T-helper 17 cell (primary cell): ENCODE data around the gene GNB5. TPM values are rescaled to one million over a fixed set of nuclear protein-coding genes. Genes with fewer than 3 reads are reported as not detected.
A peak's percentile ranks its signal among the peaks of the same experiment; 100 is the strongest.

Source experiments
- ATAC-seq: fragments of 150-1000 bp; cut with Tn5 transposase; 2 replicates; pipeline ENCODE4 v1.10.0; 2021; ENCODE audit warnings: mild to moderate bottlenecking, moderate library complexity
- DNase-seq, 3 donors: peaks; one replicate each; pipeline versions ENCODE4 v3.0.0 to v3.0.0-alpha.2; 2020 to 2021
- H3K9me3 ChIP-seq: one replicate; pipeline ENCODE4 v1.7.0; 2013; ENCODE audit warnings: low read length, mild to moderate bottlenecking; ENCODE audit not compliant: control insufficient read depth, poor library complexity, severe bottlenecking
- H3K27ac Mint-ChIP-seq: one replicate; pipeline ENCODE4 v1.8.0; 2022; ENCODE audit warnings: mild to moderate bottlenecking, moderate library complexity, mixed read lengths
- H3K27me3 Mint-ChIP-seq: one replicate; pipeline ENCODE4 v1.8.0; 2022; ENCODE audit warnings: mixed read lengths
- H3K36me3 Mint-ChIP-seq: one replicate; pipeline ENCODE4 v1.8.0; 2022; ENCODE audit warnings: low read depth, mixed read lengths
- H3K4me1 Mint-ChIP-seq: one replicate; pipeline ENCODE4 v1.8.0; 2022; ENCODE audit warnings: mild to moderate bottlenecking, mixed read lengths
- H3K4me3 Mint-ChIP-seq: one replicate; pipeline ENCODE4 v1.8.0; 2022; ENCODE audit warnings: mild to moderate bottlenecking, moderate library complexity, mixed read lengths
- total RNA-seq, 4 donors: library from RNA in 2 of 4; stranded (reverse) in 2 of 4; gene quantifications; one replicate each; pipeline ENCODE4 v1.2.3 and lab custom pipeline; 2022 to 2026

The GNB5 gene
- total RNA-seq, 2 donors from 2014 or later: 63.2 to 79.7 TPM

DNA sequence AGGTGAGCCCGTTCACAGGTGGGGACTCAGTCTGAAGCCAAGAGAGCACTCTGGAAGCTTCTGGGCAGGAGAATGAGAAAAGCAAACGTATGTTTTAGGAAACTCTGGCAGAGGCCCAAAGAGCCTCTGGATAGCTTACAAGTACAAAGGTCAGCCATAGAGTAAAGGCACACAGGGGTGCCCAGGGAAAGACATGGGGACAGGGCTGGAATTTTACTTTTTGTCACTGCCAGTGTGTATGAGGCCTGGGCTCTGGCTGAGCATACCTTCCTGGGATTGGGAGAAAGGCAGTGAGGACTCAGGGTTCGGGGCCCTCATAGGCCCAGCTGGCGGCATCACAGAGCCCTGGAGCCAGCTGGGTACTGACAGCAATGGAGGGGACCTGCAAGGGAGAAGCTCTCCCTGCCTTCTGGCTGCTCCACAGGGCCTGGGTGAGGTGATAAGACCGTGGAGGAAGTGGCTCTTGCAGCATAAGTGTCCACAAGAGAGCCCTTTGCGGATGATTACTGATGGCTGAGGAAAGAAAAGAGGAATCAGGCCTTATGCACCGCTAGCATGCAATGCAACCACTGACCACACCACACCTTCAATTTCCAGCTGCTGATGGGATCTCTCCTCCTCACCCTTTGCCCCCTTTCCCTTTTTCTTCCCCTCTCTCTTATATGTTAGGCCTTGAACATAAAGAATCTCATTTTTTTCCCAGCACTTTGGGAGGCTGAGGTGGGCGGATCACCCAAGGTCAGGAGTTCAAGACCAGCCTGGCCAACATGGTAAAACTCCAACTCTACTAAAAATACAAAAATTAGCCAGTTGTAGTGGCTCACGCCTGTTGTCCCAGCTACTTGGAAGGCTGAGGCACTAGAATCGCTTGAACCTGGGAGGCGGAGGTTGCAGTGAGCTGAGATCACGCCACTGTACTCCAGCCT, 53.5 kb downstream of the GNB5 start:
- ATAC-seq (no peak), DNase-seq (no peak)
- Mint-ChIP-seq H3K4me1 (peaks cover 17% of the 10 kb centered on the region), H3K36me3 (peaks cover 17% of the 10 kb centered on the region), H3K27me3 (no peaks in the 10 kb centered on the region), H3K4me3 (no peak overlapping the region), H3K27ac (peak overlapping the region; percentile 54)
- H3K9me3 ChIP-seq: no peaks in the 10 kb centered on the region

DNA sequence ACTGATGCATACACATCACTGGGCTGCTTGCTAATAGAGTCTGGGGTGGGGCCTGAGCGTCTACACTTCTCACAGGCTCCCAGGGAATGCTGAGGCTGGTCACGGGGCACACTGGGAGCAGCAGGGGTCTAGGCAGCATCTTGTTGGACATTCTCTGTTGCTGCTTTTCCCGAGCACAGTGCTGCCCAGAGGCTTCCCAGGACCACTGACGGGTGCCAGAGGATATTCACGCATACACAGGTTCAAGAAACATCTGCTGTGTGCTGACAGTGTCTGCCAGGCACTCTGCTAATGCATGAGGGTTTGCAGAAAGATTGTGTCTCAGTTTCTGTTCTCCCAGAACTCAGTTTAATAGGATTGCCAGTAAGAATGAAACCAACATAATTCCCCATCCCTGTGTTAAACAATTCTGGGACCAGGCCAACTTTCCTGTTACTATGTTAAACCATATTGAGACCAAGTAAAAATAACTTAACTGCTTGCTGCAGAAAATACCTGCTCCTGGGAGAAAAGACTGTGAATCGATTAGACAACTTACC, 54.7 kb downstream of the GNB5 start:
- H3K4me1 Mint-ChIP-seq: peaks cover 14% of the 10 kb centered on the region
- no peak for ATAC-seq
- peak overlapping the region; percentile 54 for H3K27ac Mint-ChIP-seq
- no peak overlapping the region for H3K4me3 Mint-ChIP-seq
- H3K9me3 ChIP-seq: no peaks in the 10 kb centered on the region
- DNase-seq: no peak
- H3K27me3 Mint-ChIP-seq: no peaks in the 10 kb centered on the region
- H3K36me3 Mint-ChIP-seq: peaks cover 18% of the 10 kb centered on the region

DNA sequence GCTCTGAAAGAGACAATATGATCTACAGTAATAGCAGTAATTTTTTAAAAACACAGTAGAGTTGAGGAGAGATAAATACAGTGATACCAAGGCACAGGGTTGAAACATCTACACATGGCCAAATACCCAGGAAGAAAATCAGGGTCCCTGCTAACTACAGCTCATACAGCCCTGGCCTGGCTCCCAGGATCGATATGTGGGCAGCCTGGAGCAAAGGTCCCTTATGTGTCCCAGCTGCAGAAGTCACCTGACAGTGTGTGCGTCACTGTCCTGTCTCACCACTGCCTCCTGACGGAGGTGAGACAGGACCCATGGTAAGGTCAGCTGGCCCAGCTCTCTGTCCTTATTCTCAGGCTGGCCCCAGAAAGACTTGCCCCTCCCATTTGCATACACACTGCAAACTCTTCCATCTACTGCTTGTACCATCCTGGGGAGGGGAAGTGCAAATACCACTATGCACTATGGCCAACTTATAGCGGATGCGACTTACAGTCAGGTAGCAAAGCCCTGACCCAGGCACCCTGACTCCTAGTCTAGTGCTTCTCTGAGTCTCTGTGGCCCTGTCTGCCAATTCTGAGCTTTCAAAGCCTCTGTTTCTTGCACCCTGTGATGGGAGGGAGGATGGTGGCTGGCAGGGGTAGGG, 56.6 kb downstream of the GNB5 start:
- Mint-ChIP-seq H3K27me3 (no peaks in the 10 kb centered on the region), H3K36me3 (peaks cover 15% of the 10 kb centered on the region), H3K27ac (no peak overlapping the region), H3K4me3 (no peak overlapping the region), H3K4me1 (peaks cover 11% of the 10 kb centered on the region)
- H3K9me3 ChIP-seq: no peaks in the 10 kb centered on the region
- ATAC-seq: no peak
- DNase-seq: no peak

DNA sequence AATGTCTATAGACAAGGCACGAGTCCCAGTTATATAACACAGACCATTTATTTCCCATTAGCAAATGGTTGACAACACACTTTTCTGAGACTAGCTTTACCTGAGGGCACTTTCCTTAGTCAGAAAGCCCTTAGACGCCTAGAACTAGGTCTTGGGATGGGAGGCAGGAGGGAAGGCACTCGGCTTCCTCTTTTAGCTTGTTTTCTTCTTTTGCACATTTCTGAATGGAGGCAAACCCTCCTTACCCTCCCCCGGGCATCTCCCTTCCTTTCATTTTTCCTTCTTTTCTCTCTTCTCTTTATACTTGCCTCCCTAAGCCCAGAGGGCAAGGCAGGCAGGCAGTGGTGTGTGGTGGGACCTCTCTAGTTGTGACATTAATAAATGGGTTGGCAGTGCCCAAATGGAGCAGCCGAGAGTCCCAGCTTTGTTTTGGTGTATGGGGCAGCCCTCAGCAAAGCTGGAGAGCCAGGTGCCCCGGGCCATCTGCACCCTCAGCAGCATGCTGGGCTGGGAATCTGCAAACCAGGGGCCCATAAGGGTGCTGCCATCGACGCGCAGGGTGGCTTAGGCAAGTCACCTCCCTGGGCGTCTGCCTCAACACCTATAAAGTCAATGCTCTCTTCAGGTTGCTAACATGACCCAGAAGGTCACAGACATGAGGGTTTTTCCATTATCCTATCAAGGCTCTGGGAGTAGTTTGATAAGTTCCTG, 57.5 kb downstream of the GNB5 start:
- H3K4me3 Mint-ChIP-seq: no peak overlapping the region
- no peak overlapping the region for H3K27ac Mint-ChIP-seq
- H3K9me3 ChIP-seq: no peaks in the 10 kb centered on the region
- H3K27me3 Mint-ChIP-seq: no peaks in the 10 kb centered on the region
- H3K4me1 Mint-ChIP-seq: peaks cover 10% of the 10 kb centered on the region
- ATAC-seq: no peak
- no peak for DNase-seq
- H3K36me3 Mint-ChIP-seq: peaks cover 15% of the 10 kb centered on the region

DNA sequence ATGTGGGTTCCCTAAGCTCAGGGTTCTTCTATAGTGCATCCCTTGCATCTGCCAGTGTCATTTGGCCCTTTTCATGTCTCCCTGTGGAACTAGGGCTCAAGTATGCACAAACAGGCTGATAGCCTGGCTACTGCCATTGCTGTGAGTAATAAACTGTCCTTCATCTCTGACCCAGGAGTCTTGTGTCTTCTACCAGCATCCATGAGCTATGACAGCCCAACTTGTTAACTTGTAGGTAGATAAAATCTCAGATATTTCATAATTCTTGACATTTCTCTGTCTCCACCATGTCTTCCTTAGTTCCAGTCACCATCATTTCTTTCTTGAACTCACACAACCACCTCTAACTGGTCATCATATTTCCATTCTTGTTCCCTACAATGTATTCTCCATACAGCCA, 59.1 kb downstream of the GNB5 start:
- DNase-seq: no peak
- Mint-ChIP-seq H3K27me3 (no peaks in the 10 kb centered on the region), H3K4me3 (no peak overlapping the region), H3K27ac (peak overlapping the region; percentile 86), H3K36me3 (peaks cover 12% of the 10 kb centered on the region), H3K4me1 (peaks cover 1% of the 10 kb centered on the region)
- ATAC-seq: no peak
- H3K9me3 ChIP-seq: no peaks in the 10 kb centered on the region

DNA sequence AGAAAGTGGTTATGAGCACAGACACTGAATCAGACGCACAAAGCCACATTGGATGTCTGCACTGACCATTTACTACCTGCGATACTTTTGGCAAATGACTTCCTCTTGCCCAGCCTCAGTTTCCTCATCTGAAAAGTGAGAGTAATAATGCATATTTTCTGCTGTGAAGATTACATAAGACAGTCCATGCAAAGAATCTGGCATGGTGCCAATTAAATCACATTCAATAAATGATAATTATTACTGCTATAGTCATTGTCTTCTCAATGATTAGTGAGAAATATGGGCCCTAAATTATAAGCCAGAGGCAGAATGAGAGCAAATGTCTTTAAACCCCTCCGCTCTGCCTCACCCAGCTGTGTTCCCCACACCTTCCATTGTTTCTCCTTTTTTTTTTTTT, 62.6 kb downstream of the GNB5 start:
- Mint-ChIP-seq H3K4me1 (no peaks in the 10 kb centered on the region), H3K27ac (peak overlapping the region; percentile 41), H3K36me3 (peaks cover 9% of the 10 kb centered on the region), H3K4me3 (peak overlapping the region; percentile 33), H3K27me3 (no peaks in the 10 kb centered on the region)
- DNase-seq (no peak), ATAC-seq (no peak)
- no peaks in the 10 kb centered on the region for H3K9me3 ChIP-seq

DNA sequence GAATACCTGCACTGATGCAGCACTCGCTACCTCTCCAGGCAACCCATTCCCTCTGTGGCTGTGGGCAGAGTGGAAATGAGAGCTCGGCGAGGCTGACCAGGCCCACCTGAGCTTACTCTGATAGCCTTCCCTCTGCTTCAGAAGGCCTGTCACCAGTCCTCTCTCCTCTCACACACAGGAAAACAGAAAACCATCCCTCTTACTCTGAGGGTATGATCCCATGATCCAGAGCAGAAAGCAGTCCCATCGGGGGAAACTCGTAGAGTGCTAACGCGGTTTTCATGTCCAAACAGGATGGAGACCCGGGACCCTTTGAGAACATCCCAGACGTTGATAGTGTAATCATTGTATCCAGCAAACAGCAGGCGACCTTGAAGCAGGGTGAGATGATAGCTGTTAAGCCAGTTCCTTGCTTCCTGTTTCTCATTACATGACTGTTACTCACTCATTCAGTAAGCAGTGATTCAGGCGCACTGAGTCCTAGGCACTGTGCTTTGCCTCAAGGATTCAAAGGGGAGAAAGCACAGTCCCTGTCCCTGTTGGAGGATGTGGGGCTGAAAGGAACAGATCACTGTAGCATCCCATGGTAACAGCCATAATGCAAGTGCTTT, 66.8 kb downstream of the GNB5 start:
- Mint-ChIP-seq H3K4me3 (no peak overlapping the region), H3K4me1 (no peaks in the 10 kb centered on the region), H3K36me3 (peaks cover 3% of the 10 kb centered on the region), H3K27me3 (no peaks in the 10 kb centered on the region), H3K27ac (no peak overlapping the region)
- DNase-seq (no peak), ATAC-seq (no peak)
- no peaks in the 10 kb centered on the region for H3K9me3 ChIP-seq

DNA sequence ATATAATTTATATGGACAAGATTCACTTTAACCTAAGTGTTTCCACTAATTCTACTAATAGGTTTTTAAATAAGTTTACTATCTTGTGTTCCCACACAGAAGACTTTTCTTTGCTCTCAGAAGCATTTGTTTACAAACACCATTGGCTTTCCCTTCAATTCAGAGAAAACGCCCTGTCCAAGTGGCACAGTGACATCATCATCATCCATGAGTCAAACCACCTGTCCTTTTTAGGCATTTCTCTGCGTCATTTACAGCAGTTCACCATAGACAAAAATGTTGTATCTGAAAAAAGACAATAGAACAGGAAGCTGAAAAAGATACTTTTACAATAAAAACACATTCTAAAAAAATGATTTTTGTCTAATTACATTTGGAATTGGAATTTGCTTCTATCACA, 69.3 kb downstream of the GNB5 start:
- Mint-ChIP-seq H3K36me3 (peaks cover 3% of the 10 kb centered on the region), H3K27ac (no peak overlapping the region), H3K27me3 (no peaks in the 10 kb centered on the region), H3K4me1 (peaks cover 4% of the 10 kb centered on the region), H3K4me3 (no peak overlapping the region)
- H3K9me3 ChIP-seq: no peaks in the 10 kb centered on the region
- ATAC-seq (no peak), DNase-seq (no peak)

DNA sequence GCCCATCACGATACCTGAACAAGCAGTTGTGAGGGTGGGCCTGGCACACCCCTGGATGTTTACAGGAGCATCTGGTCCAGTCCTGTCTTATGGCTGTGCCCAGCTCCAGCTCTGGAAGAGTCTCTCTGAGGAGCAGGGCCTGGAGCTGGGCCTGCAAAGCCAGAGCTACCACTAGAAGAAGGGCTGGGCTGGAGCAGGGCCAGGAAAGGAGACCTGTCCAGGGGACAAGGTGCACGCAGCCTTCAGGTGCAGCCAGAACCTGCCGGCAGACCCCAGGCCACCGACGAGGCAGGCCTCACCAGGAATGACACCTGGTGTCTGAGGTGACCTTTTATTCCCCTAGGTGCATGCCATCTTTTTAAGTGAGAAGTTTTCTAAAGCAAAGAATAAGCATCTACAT, 70.2 kb downstream of the GNB5 start:
- H3K9me3 ChIP-seq: no peaks in the 10 kb centered on the region
- DNase-seq: no peak
- H3K27ac Mint-ChIP-seq: no peak overlapping the region
- H3K4me1 Mint-ChIP-seq: peaks cover 8% of the 10 kb centered on the region
- H3K4me3 Mint-ChIP-seq: no peak overlapping the region
- no peak for ATAC-seq
- H3K36me3 Mint-ChIP-seq: peaks cover 3% of the 10 kb centered on the region
- H3K27me3 Mint-ChIP-seq: no peaks in the 10 kb centered on the region

DNA sequence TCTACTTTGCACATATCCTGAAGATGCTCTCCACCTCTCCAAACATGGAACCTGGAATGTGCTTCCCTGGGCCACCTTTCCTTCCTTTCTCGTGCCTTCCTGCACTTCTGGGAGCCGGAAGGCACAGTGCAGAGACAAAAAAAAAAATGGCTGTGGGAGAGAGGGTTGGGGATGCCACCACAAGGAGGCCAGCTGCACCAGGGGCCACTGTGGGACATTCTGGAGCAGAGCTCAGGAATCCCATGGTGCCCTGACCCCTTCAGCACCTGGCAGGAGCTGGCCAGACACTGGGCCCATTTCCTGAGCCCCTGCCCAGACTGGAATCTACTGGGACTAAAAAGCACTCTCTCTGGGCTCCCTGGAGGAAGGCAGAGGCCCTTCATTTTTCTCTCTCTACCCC, 70.7 kb downstream of the GNB5 start:
- peaks cover 3% of the 10 kb centered on the region for H3K36me3 Mint-ChIP-seq
- no peaks in the 10 kb centered on the region for H3K27me3 Mint-ChIP-seq
- DNase-seq (no peak), ATAC-seq (no peak)
- peaks cover 8% of the 10 kb centered on the region for H3K4me1 Mint-ChIP-seq
- no peak overlapping the region for H3K27ac Mint-ChIP-seq
- no peak overlapping the region for H3K4me3 Mint-ChIP-seq
- H3K9me3 ChIP-seq: no peaks in the 10 kb centered on the region

DNA sequence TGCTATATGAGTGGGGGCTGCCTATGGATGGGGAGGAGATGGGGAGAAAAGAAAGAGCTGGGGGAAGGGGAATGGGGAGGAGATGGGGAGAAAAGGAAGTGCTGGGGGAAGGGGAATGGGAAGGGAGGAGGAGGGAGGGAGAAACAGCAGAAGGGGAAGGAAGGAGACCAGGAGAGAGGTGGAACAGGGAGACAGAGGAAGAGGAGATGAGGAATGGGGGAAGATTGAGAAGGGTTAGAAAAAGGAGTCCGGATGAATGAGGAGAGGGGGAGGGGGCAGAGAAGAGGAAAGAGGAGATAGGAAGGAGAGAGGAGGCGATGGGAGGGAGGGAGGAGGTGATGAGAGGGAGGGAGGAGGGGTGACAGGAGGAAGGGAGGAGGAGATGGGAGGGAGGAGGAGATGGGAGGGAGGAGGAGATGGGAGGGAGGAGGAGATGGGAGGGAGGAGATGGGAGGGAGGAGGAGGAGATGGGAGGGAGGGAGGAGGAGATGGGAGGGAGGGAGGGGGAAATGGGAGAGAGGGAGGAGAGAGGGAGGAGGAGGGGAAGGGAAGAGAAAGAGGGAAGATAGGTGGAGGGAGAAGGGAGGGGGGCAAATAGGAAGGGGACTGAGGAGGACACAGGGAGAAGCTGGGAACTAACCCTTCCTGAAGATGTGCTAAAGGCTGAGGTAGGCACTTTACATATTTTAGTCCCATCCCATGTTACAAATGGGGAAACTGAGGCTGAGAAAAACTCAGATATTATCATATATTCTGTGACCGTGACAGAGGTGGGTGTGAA, 72.0 kb downstream of the GNB5 start:
- peaks cover 8% of the 10 kb centered on the region for H3K4me1 Mint-ChIP-seq
- H3K27me3 Mint-ChIP-seq: no peaks in the 10 kb centered on the region
- no peaks in the 10 kb centered on the region for H3K9me3 ChIP-seq
- DNase-seq: no peak
- H3K36me3 Mint-ChIP-seq: peaks cover 3% of the 10 kb centered on the region
- no peak overlapping the region for H3K27ac Mint-ChIP-seq
- no peak for ATAC-seq
- no peak overlapping the region for H3K4me3 Mint-ChIP-seq

DNA sequence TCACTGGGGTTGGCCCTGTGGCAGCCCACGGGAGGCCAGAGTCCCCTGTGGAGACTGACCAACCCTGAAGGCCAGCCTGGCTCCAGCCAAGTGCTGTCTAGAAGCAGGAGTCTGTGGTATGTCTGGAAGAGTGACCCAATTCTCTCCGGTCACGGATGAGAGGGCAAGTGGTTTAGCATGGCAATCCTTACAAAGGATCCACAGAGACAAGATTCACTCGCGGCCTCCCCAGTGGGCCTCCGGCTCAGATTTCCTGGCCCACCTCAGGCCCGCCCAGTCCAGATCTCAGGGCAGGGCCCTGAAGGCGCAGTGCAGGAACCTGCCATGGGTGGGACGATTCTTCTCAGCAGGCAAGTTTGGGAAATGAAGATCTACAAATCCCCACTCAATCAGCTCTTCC, 73.6 kb downstream of the GNB5 start:
- no peaks in the 10 kb centered on the region for H3K36me3 Mint-ChIP-seq
- ATAC-seq (no peak), DNase-seq (no peak)
- H3K4me3 Mint-ChIP-seq: no peak overlapping the region
- peaks cover 8% of the 10 kb centered on the region for H3K4me1 Mint-ChIP-seq
- H3K9me3 ChIP-seq: no peaks in the 10 kb centered on the region
- peak overlapping the region; percentile 78 for H3K27ac Mint-ChIP-seq
- H3K27me3 Mint-ChIP-seq: no peaks in the 10 kb centered on the region
